ENCODE results near the gene ZBTB24.

Gene ZBTB24

GRCh38 chr6:109424946-109425345 lies 58.1 kb downstream of the ZBTB24 start:
- no peak for DNase-seq

- no peak for DNase-seq
Measured at GRCh38 chr6:109421184-109421583, 61.8 kb downstream of the ZBTB24 start.

GRCh38 chr6:109420751-109421150 lies 62.3 kb downstream of the ZBTB24 start:
- DNase-seq = no peak

- no peak for DNase-seq
Measured at GRCh38 chr6:109417646-109418045, 65.4 kb downstream of the ZBTB24 start.

Data from hypothalamus (tissue), 51 donors.